ENCODE data around the gene KRTAP12-4.
"Not testable (repeated sequence)": the region's sequence is repeated elsewhere in the genome, so short reads cannot be mapped to it uniquely, and the experiment has no call there.

KRTAP12-4 gene

DNA sequence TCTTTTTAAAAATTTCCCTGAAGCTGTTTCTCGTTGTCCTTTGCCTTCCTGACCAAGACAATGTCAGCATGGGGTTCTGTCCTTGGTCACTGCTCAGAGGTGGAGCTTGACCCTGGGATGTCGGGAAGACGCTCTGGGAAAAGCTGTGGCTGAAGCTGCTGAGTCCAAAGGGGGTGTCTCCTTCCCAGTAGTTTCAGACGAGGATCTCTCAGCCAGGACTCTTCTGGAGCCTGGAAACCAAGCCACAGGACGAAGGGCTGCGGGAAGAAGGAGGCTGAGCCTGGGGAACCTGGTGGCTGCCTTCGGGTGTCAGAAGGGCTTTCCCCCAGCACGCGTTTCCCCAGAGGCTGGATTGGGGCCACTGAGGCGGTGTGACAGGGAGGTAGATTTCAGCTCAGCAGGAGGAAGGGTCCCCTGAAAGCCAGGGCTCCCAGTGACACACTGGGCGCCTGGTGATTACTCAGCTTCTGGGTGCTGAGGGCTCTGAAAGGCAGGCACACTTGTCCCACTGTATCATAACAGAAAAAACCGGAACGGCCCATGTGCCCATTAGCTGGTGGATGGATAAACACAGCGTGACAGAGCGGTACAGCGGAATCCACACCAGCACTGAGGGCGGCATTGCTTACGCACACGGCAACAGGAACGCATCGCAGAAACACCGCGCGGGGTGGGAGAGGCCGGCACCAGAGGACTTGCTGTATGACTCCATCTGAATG, 32.5 kb upstream of the KRTAP12-4 start:
- FAIRE-seq, result no peak

DNA sequence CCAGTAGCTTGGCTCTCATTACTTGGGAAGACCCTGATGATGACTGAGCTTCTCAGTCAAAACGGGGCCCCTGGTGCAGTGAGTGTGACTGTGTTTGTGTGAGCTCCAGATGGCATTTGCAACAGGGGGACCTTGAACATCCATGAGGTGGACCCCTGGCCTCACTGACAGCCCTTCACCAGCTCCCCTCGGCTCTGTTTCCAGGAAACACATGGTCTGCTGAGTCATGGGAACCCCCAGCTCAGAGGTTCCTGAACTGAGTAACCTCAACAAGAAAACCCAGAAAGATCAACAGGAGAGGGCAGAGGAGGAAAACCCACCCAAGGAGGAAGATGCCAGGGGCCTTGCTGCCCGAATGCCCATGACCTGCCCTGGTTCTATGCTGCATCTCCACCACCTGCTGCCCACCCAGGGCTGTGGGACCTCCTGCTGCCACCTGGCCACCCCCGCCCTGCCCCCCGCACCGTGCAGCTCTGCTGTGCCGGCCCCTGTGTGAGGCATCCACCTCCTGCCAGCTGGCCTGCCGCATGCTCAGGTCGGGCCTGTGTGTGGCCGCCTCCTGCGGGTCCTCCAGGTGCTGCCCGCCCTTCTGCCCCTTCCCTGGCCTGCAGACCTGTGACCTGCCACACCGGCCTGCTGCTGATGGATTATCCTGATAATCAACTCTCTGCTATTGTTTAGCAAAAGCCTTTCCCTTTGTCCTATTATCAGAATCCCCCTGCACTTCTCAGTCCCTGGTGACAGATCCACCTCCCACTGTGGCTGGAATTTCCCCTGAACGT, 31.7 kb upstream of the KRTAP12-4 start:
- no peak for FAIRE-seq

DNA sequence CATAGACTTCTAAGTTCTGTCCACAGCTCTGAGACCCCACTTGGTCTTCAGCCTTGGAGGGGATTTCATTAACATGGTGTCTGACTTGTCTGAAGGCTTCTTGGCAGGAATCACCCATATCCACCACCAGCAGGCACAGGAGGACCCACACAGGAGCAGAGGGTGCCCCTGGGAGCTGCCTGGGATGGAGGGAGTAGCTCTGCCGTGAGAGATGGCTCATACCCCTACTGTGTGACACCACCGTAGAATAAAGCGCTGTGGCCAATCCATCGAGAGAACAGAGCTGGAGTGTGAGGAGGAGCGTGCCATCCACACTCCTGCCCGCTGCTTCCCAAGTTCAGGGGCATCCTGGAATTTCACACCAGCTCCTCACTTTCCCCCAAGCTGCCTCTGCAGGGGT, 30.6 kb upstream of the KRTAP12-4 start:
- not testable (repeated sequence) for FAIRE-seq

DNA sequence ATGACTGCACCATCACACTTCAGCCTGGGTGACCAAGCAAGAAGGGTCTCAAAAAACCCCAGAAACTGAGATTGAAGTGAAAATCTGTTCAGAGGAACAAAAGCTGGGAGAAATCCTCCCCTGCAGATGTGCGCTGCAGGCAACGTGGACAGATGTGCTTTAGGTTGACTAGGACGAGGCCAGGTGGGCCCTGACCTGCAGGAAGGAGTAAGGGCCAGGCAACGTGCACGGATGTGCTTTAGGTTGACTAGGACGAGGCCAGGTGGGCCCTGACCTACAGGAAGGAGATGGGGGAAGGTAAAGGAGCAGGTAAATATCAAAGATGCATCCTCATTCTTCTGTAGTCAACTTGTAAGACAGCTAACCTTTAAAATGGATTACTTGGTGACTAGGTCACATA, 30.0 kb upstream of the KRTAP12-4 start:
- FAIRE-seq, result no peak

DNA sequence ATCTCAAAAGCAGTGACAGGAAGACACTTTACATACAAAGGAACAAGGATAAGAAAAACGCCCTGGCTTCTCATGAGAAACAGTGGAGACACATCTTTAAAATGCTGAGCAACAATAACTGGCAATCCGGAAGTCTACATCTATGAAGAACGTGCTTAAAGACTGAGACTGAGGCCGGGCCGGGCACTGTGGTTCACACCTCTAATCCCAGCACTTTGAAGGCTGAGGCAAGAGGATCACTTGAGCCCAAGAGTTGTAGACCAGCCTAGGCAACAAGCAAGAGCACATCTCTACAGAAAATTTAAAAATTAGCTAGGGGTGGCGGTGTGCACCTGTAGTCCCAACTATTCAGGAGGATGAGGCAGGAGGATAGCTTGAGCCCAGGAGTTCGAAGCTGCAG, 29.6 kb upstream of the KRTAP12-4 start:
- no peak for FAIRE-seq

DNA sequence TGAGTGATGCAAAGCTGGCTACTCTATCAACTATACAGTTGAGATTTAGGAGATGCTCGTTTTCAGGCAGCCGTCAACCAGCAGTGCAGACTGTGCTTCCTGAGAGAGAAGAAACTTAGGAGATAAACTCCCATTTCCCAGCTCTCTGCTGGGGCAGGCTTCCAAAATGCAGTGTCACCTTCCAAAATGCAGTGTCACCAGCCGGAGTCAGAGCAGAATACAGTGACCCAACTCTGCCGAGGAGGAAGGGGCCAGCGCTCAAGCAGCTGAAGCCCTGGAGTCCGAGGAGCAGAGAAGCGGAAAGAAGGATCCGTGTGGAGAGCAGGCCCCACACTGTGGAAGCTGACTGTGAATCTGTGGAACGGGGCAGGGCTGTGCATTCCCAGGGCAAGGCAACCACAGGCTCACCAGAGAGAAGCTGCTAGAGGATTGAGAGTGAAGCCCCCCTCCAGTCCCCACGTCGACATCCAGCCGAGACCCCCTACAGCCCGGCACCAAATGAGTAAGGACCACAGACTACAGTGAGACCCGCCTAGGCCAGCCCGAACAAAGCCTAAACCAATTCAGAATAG, 28.2 kb upstream of the KRTAP12-4 start:
- FAIRE-seq, result no peak

DNA sequence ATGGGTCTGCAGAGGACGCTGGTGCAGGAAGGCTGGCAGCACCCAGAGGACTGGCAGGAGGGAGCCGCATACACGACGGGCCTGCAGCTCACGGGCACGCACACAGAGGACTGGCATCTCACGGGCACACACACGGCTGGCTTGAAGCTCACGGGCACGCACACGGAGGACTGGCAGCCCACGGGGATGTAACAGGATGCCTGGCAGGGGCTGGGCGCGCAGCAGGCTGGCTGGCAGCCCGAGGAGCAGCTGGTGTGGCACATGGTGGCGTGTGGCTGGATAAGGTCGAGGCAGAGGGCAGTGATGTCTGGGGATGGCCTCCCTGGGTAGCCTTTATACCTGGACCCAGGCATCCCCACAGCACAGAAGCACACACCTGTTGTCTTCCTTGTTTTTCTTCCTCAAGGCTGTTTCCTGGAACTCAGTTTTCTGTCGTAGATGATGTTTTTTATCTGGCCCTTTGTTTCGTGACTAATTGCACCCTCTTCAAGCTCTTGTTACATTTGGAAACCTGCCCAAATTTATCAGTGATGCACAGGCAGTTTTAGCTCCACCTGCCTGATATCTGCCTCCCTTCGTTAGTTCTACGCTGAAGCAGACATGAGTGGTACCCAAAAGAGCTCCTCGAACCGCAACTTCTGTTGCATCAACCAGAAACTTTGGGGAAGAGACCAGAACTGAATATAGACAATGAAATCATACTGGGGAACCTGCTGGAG, 27.6 kb upstream of the KRTAP12-4 start, which contains the start of gene KRTAP12-1:
TSS of gene KRTAP12-1 (minus strand) at position 303 of the 719 bp plus-strand sequence. CDS start at position 263, 40 bp downstream.
- FAIRE-seq, result no peak

DNA sequence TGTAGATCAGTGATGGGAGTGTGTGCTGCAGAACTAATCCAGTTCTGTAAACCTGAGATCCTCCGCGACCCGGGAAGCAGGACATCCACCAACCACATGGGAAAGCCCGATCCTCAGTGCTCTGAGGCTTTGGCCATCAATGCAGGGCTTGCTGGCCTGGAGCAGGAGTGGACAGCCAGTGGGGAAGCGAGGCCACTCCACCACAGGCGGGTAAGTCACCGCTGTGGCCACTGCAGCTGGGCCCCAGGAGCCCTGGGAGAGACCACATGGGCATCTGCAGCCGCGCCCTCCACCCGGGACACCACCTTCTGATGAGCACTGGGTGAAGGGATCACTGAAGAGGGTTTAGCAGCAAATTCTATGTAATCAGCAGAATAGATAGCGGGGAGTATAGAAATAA, 26.7 kb upstream of the KRTAP12-4 start:
- no peak for FAIRE-seq

DNA sequence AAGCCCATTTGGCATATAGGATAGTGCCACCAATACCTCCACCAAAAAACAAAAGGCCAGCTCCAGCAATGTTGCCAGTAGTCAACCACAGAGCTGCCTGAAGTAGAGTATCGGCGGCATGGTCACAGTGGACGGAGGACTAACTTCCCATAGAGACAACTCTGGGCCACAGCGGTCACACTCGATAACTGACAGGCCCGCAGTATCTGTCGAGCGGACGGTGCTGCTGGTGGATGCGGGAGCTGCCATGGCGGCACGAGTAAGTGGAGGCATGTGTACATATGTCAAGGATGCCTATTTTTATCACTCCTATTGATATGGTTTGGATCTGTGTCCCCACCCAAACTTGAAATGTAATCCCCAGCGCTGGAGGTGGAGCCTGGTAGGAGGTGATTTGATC, 23.4 kb upstream of the KRTAP12-4 start:
- no peak for FAIRE-seq

DNA sequence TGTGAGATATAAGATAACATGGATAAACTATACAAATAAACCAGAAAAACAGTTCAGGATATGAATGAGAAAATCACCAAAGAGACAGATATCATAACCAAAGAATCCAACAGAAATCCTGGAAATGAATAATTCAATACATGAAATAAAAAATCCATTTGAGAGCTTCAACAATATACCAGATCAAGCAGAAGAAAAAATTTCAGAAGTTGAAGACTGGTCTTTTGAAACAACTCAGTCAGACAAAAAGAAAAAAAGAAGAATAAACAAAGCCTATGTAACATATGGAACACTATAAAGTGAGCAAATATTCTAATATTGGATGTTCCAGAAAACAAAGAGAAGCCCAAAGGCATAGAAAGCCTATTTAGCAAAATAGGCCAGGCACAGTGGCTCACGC, 17.5 kb upstream of the KRTAP12-4 start:
- no peak for FAIRE-seq

DNA sequence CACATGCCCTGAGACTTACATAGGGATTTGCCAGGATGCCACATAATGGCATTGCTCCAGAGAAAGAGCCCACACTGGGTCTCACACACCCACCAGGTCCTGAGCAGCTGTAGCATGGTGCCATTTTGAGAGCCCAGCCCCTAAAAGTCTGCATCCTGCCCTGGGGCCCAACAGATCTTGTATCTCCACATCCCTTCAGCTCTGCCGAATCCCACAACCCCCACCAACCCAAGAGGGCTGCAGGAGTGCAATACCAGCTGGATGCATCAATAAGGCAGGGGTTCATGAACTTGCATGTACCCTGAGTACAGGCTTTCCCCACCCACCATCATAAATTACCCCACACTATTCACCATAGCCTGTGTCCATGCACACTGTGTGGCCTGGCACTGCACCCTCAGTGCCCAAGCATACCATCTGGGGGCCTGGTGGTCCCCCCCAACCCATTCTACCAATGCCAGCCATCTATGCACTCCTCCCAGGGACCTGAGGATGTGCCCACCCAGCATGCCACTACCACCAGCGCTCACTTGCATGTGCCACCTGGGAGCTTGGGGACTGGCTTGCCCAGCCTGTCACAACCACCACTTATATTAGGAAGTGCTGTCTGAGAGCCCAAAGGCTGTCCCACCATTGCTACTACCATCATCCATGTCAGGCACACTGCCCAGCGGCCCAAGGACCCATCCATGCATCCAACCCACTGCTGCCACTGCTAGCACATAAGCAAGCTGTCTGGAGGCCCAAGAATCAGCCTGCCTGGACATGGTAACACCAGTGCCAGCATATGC, 16.4 kb upstream of the KRTAP12-4 start:
- no peak for FAIRE-seq

DNA sequence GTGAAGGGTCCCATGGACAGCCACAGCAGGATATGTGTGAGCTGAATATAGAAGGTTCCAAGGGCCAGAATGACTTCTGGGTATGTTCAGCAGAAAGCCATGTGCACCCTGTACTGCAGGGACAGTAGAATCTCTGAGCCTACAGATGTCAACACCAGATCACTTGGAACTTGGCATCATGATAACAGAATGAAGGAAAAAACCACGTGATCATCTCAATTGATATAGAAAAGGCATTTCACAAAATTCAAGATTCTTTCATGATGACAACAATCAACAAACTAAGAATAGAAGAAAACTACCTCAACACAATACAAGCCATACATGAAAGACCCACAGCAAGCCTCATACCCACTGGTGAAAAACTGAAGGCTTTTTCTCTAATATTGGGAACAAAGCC, 13.2 kb upstream of the KRTAP12-4 start:
- FAIRE-seq, result no peak

DNA sequence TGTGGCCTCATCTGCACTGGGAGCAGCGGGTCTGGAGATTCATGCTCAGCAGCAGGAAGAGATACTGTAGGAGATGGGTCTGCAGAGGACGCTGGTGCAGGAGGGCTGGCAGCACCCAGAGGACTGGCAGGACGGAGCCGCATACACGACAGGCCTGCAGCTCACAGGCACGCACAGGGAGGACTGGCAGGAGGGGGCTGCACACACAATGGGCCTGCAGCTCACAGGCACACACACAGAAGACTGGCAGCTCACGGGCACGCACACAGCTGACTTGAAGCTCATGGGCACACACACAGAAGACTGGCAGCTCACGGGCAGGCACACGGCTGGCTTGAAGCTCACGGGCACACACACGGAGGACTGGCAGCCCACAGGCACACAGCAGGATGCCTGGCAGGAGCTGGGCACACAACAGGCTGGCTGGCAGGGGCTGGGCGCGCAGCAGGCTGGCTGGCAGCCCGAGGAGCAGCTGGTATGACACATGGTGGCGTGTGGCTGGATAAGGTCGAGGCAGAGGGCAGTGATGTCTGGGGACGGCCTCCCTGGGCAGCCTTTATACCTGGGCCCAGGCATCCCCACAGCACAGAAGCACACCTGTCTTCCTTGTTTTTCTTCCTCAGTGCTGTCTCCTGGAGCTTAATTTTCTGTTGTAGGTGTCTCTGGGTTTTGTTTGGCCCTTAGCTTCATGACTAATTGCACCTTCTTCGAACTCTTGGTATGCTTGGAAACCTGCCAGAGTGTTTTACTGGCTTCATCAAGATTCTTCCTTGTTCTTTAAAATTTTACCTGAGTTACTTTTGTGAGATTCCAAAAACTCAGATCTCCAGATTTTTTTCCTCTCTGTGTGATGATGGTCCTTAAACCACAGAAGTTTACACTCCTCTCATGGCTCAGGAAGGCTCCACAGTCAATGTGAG, 12.2 kb upstream of the KRTAP12-4 start, which contains the start of gene KRTAP12-2:
TSS of gene KRTAP12-2 (minus strand) at position 527 of the 920 bp plus-strand sequence. CDS start at position 486, 41 bp downstream.
- FAIRE-seq, result no peak

DNA sequence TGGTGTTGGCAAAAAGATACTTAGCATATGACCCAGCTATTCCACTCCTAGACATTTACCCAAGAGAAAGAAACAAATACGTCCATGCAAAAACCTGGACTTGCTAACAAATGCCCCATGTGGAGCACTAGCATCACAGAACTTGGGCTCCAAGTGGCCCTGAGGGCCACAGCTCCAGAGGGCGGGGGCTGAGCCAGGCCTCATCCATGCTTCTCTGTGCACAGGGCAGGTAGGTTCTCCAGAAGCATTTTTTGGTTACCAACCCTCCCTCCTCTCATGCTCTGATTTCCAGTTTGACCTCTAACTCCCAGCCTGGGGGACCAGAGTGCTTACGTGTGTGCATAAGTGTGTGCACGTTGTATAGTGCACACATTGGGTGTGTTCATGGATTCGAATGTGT, 10.2 kb upstream of the KRTAP12-4 start:
- no peak for FAIRE-seq

DNA sequence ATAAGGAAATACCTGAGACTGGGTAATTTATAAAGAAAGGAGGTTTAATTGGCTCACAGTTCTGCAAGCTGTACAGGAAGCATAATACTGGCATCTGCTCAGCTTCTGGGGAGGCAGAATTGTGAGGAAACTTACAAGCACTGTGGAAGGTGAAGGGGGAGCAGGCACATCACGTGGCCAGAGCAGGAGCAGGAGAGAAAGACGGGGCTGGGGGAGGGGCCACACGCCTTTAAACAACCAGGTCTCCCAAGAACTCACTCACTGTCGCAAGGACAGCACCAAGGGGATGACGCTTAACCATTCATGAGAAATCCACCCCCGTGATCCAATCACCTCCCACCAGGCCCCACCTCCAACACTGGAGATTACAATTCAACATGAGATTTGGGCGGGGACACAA, 7.1 kb upstream of the KRTAP12-4 start:
- not testable (repeated sequence) for FAIRE-seq

DNA sequence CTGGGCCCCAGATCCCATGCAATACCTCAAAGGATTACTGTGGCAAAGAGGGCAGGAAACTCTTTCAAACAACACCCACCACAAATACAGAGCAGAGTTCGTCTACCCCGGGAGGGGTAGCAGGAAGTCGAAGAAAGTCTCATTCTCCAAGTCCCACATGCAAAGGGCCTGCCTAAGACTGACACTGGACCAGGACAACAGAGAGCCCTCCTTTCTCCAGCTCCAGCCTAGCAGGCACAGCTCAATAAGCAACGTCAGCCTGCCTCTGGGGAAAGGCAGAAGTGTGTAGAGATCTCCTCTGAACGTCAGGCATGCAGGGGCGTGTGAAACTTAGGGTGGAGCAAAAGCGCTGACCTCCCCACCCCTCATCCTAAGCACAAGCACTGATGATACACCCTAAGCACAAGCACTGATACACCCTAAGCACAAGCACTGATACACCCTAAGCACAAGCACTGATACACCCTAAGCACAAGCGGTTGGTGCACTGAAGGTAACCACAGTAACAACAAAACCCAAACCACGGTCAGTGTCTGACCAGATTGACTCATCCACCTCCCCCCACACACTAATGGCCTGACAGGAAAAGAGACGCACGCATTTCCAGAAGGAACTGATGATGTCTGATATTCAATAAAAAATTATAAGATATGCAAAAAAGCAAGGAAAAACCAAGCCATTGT, 4.6 kb upstream of the KRTAP12-4 start:
- FAIRE-seq, result no peak

DNA sequence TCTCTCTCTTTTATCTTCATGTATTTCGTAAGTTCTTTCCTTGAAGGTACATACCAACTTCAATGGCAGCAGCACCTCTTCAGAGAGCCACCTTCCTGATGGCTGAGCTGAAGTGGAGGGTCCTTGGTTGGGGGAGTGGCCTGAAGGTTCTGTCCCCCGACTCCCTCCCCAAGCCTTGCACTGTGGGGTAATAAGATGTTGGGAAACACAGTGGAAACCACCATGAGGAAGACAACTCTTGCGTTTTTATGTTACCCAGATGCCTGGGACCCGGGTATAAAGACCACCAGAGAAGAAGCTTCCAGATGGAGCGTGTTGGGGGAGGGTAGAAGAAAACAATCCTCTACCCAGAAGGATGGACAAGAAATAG, 4.1 kb upstream of the KRTAP12-4 start:
- no peak for FAIRE-seq

DNA sequence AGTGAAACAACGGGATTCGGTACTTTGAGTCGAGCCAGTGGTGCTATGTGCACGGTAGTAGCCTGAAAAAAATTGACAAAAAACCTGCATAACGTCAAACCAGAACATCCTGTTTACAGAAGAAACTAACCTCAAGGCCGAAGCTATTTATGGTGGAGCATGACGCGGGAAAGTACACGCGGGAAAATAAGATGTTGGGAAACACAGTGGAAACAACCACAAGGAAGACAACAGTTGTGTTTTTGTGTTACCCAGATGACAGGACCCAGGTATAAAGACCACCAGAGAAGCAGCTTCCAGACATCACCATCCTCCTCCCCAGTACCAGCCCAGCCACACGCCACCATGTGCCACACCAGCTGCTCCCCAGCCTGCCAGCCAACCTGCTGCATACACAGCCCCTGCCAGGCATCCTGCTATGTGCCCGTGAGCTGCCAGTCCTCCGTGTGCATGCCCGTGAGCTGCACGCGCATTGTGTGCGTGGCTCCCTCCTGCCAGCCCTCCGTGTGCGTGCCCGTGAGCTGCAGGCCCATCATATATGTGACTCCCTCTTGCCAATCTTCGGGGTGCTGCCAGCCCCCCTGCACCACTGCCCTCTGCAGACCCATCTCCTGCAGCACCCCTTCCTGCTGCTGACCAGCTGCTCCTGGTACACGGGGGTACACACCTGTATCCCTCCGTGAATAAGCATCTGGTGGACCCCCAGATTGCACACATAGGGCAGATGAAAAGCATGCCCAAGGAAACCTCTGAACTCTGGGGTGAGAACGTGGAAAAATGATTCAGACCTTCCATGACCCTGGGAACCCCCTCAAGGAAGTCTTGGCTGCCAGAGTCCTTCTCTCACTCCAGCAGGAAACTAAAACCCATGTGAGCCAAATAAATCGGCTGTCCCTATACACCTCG, 3.4 kb upstream of the KRTAP12-4 start, which contains the start of gene KRTAP12-3:
TSS of gene KRTAP12-3 (plus strand) at position 298 of the 906 bp plus-strand sequence. CDS start at position 346, 48 bp downstream.
- FAIRE-seq, result no peak

DNA sequence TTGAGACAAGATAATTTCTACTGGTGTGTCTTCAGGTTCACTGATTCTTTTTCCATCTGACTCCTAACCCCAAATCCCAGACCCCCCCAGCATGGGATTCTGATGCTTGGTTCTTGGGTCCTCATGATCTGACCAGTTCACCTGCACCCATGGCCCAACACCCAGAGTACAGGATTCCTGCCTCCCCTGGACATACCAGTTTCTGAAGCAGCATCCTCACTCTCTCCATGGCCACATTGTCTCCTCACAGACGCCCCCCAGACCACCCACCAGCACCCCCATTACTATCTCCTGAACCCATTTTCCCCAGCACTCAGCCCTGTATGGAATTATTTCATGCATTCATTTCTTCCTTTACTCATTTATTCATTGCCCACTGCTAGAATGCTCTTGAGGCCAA, 2.4 kb upstream of the KRTAP12-4 start:
- FAIRE-seq, result no peak
